HG02981 (cell line): Measurements from ENCODE around the gene HIRA.

Experiments used
- ATAC-seq: cut with Tn5 transposase; IDR thresholded peaks from one replicate; pipeline ENCODE4 v1.9.1; 2021; ENCODE audit warnings: mild to moderate bottlenecking, moderate library complexity; ENCODE audit not compliant: unreplicated experiment

The HIRA gene

DNA sequence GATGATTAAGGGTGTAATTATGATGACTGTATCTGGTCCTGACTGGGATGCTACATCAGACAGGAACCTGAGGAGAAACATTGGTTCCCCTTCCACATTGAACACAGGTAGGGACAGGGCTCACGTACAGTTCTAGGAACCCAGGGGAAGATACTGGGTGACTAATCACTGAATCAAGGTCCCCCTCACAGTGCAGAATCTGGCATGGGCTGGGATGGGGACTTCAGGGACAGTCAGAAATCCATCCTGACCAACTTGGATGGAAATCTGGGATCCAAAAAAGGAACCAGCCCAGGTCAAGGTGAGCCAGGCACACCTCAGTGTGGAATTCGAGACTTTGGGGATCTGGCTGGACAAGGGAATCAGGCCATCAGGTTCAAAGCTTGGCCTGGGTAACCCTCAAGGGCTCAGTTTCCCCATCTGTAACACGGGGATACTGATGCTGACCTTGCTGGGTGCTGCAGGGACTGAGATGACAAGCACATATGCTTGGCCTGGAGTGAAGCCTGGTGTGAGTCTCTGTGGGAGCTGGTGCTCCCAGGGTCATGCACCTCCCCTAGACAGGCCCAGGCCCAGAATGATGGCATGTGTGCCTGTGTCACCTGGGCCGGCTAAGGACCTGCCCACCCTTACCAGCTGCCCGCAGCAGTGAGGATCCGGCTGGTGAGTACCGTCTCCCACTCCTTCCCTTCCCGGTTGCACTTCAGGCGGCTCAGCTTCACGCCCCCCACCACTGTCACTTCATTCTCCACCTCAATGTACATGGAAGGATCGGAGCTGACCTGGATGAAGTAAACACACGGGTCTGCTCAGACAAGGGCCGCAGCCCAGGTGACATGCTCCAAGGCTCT lies 72.6 kb downstream of the HIRA start:
- no peak for ATAC-seq

DNA sequence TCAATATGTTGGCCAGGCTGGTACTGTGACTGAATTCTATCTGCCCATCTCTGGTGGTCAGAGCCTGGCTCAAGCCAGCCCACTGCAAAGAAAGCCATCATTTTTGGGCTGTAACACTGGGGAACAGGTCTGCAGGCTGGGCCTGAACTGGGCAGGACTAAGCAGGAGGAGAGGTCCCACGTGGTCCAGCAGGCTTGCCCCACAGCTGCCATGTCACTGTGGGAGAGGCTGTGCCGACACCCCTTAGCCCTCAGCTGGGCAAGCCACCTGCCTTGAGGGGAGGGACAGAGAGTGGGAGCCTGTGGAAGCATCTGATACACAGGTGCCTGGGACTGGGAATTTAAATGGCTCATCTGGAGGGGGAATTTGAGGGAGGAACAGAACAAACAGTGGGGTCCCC lies 73.3 kb downstream of the HIRA start:
- ATAC-seq = no peak

DNA sequence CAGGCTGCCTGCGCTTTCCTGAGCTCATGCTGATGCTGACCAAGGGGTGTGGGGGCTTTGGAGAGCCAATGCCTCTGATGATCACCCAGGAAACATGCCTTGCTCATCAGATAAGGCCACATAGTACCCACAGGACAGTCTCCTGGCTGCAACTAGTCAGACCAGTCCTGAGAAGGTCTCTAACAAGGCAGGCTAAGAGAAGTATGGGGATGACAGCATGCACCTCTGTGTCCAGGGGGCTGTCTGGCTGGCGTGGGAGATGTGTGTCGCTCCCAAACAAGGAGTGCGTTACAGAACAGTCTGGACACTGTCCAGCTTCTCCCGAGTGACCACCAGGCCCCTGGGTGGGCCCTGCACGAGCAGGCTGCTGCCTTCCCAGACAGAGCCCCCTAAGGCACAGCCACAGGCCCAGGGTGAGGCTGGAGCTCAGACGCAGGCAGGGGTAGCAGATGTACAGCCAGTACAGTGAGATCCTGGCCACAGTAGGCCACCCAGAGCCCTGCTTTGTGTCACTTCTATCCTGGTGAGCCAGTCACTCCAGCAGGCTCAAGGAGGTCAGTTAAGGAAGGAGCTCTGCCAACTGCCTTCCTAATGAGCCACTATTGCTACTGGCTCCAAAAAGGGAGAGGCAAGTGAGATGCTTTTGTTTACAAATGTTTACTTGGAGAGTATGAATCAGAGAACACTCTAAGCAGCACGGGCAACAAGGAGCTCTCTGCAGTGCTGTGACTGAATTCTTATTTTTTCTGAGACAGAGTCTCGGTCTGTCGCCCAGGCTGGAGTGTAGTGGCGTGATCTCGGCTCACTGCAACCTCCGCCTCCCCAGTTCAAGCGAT lies 74.0 kb downstream of the HIRA start:
- no peak for ATAC-seq

DNA sequence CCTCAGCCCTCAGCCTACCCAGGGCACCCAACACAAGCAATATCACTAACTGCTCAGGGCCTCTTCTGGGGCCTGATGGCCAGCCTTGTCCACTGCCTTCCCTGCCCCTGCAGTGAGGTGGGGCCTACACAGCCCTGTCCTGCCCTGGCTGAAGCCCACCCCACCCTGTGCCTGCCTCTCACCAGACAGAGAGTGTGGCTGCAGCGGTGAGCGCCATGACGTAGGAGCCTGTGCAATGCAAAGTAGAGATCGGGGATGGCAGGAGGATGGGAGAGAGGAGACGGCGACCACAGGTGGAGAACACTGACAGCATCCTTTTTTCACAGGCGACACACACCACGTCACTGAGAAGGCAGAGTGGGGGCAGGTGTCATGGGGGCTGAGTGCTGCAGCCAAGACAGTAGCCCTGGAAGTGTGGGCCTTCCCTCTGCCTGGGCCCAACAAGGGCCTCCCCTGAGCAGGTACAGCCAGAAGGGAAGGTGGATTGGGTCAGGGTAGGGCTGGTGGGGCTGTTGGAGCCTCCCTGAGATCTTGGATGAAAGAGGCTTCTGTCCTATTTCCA lies 74.7 kb downstream of the HIRA start:
- no peak for ATAC-seq

DNA sequence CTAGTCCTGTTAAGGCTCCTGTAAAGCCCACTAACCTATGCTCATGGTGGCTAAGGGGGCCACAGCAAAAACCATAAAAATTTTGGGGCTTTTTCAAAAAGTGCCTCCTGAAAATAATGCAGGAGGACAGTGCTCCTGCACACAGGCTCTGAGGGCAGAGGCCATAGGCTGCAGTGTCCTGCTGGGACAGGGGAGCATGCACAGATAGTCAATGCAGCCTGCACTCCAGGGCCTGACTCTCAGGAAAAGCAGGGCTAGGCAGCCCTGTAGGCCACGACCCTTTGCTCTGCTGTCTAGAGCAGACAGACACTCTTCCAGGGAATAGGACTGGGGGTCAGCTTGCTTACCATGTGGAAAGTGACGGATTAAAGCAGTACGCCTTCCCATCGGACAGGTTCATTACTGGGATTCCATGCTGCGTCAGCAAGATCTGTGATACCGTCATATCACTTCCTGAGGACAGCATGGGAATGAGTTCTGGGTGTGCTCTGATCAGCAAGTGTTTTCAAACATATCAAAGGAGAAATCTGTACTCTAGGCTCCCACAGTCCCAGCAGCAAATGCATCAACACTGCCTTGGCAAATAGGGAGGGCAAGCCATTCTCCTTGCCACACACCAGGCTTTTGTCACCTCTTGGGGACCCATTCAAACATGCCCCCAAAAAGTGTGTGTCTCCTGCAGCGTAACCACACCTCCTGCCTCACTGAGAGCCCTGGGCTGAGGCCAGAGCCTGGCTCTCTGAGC lies 75.9 kb downstream of the HIRA start:
- no peak for ATAC-seq

DNA sequence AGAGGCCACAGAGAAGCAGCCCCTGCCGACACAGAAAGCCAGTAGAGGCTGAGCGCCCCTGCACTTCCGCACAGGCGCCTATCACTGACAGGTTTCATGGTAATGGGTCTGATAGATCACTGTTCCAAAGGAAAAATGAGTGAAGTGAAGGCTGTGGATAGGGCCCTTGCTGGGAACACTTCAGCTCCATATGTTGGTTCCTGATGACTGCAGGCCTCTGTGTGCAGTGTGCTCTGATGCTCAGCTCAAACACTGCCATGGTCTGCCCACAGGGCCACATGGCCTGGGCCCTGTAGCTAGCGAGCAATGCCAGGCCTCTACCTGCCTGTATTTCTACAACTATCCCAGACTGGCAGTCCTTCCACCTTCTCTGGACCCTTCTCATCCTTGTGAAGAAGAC lies 77.3 kb downstream of the HIRA start:
- ATAC-seq = no peak

DNA sequence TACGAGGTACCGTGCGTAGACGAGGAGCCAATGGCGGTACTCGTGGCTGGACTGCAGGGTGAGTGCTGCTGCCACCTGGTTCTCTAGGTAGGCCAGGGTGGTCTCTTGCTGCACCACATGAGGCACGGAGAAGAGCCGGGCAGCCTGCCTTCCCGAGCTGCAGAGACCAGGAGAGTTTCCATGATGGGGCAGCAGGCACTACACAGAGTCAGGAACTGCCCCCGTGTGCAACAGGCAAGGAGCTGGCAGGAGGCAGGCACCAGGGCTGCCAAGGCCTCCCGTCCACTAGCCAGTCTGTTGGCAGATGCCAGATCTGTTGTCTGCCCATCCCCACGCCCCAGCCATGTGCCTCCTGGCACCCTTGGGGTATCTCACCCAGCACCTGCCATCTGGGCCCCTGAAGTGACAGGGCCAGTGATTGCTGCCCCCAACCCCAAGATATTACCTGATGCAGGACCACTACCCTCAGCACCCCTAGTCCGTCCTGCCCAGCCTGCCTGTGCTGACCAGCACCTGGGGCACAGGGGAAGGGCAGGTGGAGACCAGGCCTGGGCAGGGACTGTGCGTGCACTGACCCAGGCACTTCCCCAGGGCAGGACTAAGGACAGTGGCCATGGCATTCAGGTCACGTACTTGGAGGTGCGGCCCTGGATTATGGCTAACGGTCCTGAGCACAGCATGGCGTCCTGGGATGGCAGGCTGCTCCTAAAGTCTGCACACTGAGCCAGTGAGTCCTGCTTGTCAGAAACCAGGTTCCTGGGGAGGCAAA lies 78.0 kb downstream of the HIRA start:
- ATAC-seq = no peak

DNA sequence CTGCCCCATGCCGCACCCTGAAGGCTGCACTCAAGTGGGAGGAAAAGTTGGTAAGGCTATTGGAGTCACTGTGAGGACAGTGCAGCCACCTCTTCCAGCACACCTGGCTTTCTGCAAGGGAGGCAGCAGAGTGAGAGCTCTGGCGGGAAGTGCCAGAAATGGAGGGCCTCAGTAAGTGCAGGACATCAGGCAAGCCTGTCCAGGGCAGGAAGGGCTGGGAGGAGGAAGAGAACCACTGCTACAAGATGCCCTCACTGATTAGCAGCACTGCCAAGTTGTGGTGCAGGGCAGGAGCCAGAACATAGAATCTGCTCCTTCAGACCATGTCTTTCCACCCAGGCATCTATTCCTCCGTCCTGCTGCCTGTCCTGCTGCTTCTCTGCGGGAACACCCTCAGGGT lies 78.8 kb downstream of the HIRA start:
- no peak for ATAC-seq

DNA sequence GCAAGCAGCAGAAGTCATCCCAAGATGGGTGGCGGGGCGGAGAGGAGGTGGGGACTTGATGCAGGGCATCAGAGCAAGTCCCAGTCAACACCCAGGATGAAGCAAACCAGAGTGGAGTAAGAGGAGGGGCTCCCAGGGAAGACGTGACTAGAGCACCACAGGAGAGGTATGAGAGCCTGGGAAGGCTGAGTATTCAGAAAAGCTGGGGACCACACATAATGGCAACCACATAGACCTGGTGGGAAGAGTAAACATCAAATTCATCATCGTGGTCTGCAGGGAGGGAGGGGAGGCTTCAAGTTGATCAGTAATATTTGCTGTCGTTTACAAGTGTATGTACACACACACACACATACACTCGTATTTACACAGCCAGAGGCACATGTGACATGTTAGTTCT lies 79.3 kb downstream of the HIRA start:
- ATAC-seq = no peak

DNA sequence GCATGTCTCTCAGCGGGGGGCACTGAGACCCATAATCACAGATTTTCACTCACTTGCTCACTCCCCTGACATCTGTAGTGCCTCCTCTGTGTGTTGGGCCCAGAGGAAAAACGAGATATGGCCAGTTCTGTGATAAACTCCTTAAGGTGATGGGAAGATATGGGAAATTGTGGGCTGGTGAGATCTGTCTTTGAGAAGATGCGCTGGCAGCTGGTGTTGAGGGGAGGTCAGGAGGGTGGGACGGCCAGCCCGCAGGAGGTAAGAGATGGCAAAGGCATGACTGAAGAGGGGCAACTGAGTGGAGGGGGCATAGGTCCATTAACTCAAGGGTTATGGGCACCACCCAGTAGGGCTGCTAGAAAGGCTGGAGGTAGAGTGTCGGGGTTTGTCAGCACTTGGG lies 79.9 kb downstream of the HIRA start:
- no peak for ATAC-seq

DNA sequence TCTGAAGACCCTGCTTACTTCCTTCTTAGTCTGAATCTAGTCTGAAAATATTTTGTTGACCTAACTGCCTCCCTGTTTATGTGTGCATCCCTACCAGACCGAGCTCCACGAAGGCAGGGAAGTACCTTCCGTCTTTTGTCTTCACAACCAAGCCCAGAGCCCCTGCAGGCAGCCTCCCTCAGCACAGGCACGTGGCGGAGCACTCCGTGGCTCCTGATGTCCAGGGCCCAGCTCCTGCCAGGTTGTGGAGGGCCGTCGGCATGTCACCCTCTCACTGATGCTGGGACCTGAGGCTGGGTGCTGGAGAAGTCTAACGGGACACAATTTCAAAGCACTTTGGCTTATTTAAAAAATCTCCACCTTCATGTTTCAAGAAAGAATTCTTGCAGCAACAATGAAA lies 80.6 kb downstream of the HIRA start:
- ATAC-seq = no peak

DNA sequence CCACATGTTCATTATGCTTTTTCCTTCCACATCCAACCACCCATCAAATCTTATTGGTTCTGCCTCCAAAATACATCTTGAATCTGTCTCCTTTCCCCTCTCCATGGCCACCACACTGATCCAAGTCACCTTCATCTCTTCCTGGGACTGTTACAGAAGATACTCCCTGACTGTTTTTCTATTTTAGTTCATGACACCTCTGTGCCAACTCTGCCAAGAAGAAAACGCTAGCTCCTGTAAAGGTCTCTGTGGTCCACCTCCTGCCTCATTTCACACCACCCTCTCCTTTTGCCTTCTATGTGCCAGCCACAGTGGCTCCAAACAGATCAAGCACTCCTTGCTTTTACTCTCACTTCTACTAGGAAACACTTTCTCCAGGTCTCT lies 81.1 kb downstream of the HIRA start:
- ATAC-seq = no peak

DNA sequence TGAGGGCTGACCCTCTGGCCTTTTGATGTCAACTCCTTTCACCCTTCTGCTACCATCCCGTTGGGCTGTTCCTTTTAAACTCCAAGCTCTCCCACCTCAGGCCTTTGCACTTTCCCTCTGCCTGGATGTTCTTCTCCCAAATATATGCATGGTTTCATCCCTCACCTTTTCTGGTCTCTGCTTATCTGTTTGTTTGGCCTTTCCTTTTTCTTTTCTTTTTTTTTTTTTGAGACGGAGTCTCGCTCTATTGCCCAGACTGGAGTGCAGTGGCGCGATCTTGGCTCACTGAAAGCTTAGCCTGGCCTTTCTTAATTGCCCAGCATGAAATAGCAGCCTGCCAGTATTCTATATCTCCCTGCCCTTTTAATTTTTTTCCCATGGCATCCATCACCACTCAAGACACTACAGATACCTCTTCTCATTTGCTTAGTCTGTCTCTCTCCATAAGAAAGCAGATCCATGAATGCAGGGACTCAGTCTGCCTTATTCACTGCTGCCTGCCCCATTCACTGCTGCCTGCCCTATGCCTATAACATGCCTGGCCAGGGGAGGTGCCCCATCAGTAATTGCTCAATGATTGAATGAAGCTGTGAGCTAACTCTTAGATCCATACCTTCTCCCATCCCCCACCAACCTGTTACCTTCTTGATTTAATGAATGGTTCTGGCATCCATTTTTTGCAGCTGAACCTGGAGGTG lies 81.6 kb downstream of the HIRA start:
- ATAC-seq = no peak

DNA sequence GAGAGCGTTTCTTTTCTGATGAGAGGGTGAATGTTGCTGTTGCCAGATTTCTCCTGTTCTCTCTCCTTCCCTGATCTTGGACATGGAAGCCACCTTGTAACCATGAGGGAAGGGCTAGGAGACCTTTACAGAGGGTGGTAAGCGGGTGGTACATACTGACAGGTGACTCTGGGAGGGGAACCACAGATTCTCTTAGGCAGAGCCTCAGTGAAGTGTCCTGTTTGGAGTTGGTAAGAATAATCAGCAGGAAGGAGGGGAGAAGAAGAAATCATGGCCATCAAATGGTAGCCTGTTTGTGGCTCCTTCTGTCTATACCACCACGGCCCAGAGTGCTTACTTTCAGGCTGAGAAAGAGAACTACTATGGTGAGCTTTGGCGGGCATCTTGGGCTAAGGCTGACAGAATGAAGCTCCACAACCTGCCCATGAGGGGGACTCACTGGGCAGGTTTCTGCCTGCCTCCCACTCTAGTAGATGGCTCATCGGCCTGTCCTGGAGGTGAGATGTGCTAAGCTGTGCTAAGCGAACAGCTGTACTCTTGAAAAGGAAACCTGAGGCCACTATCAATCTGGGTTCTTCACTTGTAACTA lies 84.8 kb downstream of the HIRA start:
- ATAC-seq = no peak

DNA sequence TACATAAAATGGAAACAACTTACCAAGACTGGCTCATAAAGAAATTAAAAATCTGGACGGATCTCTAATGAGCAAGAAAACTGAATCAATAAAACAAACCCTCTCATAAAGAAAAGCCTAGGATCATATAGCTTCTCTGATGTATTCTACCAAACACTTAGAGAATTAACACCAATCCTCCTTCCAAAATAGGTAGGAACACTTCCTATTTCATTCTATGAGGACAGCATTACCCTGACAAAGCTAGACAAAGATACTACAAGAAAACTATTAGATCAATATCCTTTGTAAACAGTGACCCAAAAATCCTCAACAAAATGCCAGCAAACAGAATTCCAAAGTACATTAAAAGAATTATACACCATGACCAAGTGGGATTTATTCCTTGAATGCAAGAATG lies 87.1 kb downstream of the HIRA start:
- no peak for ATAC-seq

DNA sequence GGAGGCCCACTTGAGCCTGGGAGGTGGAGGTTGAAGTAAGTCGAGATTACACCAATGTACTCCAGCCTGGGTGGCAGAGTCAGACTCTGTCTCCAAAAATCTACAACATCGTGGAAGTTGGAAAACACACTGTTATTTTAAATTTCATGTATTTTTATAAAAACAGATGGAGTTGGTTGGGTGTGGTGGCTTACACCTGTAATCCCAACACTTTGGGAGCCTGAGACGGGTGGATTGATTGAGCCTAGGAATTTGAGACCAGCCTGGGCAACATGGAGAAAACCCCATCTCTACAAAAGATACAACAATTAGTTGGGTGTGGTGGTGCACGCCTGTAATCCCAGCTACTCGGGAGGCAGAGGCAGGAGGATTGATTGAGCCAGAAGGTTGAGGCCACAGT lies 88.1 kb downstream of the HIRA start:
- ATAC-seq = no peak

DNA sequence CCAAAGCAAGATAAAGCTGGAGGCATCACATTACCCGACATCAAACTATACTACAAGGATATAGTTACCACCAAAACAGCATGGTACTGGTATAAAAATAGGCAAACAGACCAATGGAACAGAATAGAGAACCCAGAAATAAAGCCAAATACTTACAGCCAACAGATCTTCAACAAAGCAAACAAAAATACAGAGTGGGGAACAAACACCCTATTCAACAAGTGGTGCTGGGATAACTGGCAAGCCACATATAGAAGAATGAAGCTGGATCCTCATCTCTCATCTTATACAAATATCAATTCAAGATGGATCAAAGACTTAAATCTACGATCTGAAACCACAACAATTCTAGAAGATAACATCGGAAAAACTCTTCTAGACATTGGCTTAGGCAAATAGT lies 90.0 kb downstream of the HIRA start:
- ATAC-seq = no peak

DNA sequence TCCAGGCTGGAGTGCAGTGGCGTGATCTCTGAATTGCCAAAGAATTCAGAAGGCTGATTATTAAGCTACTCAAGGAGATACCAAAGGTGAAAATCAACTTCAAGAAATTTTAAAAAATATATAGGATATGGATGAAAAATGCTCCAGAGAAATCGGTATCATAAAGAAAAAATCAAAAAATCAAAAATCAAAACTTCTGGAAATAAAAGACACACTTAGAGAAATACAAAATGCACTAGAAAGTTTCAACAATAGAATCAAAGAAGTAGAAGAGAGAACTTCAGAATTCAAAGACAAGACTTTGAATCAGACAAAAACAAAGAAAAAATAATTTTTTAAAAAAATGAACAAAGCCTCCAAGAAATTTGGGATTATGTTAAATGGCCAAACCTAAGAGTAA lies 94.4 kb downstream of the HIRA start:
- no peak for ATAC-seq
